ENCODE results near the gene PDE5A.

DNA sequence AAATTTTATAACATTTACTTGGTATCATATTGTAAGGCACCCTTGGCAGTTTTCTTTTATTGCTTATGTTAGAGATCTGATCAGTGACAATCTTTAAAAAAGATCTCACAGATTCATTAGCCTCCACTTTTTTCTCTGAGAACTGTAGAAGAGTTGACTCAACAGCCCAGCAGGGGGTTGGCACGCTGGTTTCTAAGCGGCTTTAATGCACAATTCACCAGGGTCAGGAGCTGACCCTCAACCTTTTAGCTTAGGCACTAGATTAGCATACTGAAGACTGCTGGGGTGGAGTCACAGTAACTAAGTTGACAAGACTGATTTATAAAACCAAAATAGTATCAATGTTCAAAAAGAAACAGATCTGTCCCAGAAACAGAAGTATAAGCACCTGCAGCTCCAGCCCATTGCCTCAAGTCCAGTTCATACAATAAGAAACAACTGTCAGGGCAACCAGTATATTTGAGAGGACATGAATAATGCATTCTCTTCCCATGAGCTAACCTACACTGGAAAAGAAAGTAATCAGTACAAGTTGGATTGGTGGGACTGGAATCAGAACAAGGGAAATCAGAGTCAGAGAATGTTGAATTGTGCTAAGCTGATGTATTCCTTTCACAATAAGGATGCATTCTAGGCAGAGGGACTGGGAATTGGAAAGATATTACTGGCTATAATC lies 77.6 kb downstream of the PDE5A start:
- TF ChIP-seq, protein P1, sequence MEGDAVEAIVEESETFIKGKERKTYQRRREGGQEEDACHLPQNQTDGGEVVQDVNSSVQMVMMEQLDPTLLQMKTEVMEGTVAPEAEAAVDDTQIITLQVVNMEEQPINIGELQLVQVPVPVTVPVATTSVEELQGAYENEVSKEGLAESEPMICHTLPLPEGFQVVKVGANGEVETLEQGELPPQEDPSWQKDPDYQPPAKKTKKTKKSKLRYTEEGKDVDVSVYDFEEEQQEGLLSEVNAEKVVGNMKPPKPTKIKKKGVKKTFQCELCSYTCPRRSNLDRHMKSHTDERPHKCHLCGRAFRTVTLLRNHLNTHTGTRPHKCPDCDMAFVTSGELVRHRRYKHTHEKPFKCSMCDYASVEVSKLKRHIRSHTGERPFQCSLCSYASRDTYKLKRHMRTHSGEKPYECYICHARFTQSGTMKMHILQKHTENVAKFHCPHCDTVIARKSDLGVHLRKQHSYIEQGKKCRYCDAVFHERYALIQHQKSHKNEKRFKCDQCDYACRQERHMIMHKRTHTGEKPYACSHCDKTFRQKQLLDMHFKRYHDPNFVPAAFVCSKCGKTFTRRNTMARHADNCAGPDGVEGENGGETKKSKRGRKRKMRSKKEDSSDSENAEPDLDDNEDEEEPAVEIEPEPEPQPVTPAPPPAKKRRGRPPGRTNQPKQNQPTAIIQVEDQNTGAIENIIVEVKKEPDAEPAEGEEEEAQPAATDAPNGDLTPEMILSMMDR (IDR thresholded peaks at IDR 0.05), result no peak
- no peak for TF ChIP-seq EP300 (IDR thresholded peaks at IDR 0.05)
- no peak for TF ChIP-seq POLR2A (IDR thresholded peaks at IDR 0.05)
- no peak for TF ChIP-seq POLR2AphosphoS5 (IDR thresholded peaks at IDR 0.05)
